Measurements from ENCODE around the gene ZNF140.

GRCh38 chr12:133037207-133038005 lies 43.3 kb upstream of the ZNF140 start, which contains the start of gene ZNF84:
- no peak for TF ChIP-seq CTCF (conservative IDR thresholded peaks at IDR 0.05)
- peak; percentile 70 for TF ChIP-seq ZFX (IDR thresholded peaks at IDR 0.05)
